ENCODE results near the gene PPP2R2B.
"Not testable (repeated sequence)": the region's sequence is repeated elsewhere in the genome, so short reads cannot be mapped to it uniquely, and the experiment has no call there.

The PPP2R2B gene

DNA sequence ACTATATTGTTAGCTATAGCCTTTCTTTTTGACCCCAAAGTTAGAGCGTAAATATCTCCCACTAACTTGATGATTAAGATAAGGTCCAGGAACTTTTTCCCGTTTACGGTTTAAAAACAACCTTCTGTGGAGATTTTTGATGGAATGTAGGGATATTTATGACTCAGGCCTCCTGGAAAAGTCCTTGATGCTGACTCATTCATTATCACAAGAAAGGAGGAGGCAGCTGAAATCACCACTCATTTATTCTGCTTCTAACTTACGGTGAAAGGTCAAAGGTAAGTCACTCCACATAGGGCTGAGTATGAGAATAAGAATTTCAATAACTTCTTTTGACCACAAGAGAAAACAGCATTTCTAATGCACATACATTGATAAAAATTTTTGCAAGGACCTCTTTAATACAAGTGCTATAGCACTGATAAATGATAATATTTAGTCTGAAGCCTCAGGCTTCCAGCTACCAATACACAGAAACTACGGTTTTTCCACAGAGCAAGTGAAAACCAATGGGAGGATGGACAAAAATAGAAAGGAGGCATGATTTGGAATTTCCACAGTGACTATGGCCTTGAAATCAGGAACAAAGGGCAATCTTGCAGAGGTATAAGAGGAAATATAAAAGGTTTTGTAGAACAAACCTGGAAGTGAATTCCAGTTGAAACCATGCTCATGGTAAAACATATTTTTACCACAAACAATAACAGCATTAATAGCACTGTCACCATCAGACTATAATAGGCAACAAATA lies 146.5 kb downstream of the PPP2R2B start:
- no peak for DNase-seq

DNA sequence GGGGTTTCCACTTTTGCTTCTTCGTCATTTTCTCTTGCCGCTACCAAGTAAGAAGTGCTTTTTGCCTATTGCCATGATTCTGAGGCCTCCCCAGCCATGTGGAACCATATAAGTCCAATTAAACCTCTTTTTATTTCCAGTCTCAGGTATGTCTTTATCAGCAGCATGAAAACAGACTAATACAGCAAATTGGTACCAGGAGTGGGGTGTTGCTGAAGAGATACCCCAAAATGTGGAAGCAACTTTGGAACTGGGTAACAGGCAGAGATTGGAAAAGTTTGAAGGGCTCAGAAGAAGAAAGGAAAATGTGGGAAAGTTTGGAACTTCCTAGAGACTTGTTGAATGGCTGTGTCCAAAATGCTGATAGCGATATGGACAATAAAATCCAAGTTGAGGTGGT lies 149.8 kb downstream of the PPP2R2B start:
- not testable (repeated sequence) for DNase-seq

DNA sequence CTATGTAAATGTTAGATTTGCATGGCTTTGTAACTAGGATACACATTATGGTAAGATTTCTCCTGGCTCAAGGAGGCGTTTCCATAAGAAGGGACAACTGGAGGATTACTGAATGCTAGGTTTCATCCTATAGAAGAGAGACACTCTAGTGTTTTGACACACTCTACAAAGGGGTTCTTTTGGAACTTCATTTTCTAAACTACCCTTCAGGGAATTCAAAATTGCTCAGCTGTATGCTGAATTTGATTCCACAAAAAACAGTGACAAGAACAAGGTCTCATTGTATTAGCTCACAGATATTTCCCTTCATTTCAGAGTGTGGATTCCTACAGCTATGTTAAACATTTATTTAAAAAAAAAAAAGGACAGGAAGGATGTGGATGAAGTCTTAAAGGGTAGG lies 151.7 kb downstream of the PPP2R2B start:
- no peak for DNase-seq

DNA sequence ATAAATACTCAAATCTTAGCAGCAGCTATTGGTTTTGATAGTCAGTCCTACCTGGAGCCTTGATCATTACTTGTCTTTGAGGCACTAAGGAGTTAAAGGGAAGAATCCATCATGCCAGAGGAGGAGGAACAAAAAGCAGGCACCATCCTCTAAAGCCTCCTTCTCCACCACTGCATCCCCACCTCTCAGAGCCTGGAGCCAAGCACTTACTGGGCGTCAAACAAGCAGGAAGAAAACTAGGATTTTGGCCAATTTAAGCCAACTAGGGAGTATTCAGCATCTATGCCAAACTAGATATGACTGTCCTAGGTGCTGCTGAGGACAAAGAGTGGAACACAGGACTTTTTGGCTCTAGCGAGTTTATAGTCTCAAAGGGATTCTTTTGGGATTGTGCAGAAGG lies 152.5 kb downstream of the PPP2R2B start:
- DNase-seq, result no peak

DNA sequence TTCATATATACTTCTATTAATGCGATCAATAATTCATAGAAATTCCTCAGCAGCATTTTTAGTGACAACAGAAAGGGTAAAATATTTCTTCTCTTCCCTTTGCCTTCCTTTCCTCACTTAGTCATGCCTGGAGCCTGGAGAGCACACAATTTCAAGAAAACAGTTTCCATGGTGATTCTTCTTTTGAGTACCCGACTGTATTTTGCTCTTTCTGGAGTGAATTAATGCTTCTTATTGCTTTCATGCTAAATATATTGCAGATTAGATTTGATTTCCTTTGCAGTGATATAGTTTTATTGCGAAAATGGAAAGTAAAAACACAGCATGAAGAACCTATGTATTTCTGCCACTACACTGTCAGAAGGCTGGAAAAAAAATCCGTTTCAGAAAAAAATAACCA lies 153.5 kb downstream of the PPP2R2B start:
- no peak for DNase-seq

DNA sequence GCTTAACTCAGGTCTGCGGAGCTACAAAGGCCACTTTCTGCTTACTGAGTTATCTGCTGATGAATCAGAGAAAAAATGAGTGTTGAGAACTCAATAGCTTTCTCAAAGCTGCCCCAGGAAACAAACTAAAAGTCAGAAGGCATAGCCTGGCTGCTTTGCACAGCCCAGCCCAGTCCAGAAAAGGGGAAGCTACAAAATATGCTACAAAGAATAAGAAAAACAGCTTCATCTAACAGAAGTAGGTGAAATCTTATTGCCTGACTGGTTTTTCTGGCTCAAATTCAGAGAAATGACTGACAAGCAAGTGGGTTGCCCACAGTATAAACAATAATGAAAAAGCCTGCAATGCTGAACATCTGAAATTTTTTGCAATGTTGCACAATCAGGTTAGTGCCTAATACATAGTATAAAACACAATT lies 156.2 kb downstream of the PPP2R2B start:
- DNase-seq, result no peak

DNA sequence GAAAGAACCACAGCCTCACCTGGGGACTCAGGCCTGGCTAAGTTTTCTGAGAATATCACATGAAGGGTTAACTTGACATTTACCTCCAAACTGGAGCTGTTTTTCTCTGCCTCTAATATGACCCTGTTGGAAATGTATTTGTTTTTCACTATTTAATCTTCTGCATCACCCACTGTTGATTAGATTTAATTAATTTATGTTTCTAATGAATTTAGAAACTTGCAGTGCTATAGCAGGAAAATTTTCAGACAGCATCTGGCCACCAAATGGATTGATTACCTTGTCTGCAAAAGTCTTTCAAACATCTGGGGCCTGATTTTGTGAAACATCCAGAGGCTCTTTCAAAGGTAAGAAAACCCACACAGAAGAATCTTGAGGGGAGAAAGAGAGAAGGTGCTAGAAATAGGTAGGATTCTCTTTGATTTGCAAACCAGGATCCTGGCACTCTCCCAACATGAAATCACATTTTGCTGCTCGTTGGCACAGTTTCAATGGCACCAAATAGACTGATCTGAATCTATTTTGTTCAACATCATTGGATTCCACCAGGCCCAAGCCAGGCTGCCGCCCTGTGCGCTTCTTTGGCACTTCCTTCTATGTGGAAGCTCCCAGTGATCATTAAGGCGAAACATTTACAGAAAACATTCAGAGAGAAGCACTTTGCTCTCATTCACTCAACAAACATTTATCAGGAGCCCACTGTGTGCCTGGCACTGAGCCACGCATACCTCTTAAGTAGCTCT lies 157.3 kb downstream of the PPP2R2B start:
- DNase-seq, result no peak

DNA sequence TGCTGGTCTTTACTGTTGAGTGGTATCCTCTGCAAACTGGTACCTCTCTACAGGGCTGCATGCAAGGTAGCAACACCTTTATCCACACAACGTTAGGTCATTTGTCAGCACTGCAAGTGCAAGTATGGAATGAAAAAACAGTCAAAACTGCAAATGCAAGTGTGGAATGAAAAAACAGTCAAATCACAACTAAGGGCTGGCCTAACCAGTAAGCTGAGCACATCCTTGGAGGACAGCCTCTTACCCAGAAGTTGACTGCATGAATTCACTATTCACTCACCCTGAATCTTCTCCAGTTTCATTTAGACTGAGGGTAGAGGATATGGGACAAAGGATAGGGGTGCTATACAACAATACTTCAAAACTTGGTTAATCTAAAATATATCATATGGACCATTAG lies 158.4 kb downstream of the PPP2R2B start:
- no peak for DNase-seq

DNA sequence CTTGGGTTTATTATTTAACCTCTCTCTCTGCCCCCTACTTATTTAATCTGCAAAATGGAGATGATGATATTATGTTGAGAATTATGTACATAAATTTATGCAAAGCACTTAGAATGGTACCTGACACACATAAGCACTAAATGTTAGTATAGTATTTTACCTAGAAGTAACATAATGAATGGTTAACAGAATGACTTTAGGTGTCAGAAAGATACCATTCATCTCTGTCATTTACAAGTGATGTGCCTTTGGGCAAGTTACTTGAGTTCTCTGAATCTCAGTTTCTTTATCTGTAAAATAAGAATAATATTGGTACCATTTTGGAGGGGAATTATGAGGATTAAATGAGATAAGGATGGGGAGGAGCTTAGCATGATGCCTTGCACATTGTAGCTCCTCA lies 159.4 kb downstream of the PPP2R2B start:
- no peak for DNase-seq

DNA sequence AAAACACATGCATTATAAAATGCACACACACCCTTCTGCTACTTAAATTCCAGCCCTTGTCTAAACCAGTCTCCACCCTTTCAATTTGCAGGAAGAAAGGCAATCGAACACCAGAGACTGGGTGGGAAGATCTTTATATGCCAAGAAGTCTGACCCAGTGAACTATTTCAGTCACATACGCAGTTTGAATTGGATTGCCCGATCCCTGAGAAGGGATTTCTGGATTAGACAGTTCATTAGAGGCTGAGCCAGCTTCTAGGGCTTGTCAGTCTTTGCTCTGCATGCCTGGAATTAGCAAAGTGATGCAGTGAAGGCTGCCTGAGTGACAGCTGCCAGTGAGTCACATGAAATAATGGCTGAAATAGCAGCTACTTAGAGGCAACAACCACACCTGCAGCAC lies 159.9 kb downstream of the PPP2R2B start:
- no peak for DNase-seq

DNA sequence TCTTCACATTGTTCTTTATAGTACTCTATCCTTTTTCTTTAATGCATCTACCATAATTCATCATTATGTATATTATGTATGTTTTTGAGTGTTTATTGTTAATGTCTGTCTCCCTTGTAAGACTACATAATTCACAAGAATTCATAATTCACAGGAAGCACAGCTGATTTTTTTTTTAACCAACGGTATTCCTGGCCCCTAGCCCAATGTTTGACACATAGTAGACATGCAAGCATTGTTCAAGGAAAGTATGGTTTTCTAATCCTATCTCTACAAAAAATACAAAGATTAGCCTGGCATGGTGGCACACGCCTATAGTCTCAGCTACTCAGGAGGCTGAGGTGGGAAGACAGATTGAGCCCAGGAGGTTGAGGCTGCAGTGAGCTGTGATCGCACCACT lies 160.6 kb downstream of the PPP2R2B start:
- no peak for DNase-seq

DNA sequence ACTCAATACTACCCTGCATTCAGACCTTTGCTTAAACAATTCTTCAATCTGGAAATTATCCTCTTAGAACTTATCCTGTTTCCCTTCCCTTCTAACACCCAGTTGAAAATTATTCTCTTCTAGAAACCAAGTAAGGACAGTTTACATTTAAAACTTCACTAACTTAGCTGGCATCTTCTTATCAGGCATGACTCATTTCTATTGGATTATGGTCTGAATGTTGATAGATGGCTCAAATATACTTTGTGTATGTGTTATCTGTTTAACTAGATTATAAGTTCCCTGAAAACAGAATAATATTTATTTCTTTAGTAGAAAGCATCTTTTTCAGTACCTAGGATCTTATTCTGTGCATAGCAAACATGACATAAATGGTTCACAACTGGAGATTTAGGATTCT lies 161.9 kb downstream of the PPP2R2B start:
- no peak for DNase-seq

DNA sequence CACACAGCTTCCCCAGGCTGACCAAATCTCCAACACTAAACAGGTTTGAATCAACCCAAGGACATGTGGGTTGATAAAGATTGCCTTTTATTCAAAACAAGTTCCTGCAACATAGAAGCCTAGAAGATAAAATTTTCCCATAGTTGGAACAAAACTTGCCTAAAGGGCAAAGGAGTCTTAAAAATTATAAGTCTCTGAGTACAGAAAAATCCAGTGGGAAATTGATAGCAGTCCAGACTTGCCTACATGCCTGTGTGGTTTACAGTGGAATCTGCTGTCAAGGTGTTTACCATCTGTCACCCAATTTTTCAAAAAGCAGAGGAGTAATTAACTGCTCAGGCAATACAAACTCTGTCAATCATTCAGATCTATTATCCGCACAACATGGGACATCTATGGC lies 168.2 kb downstream of the PPP2R2B start:
- no peak for DNase-seq

DNA sequence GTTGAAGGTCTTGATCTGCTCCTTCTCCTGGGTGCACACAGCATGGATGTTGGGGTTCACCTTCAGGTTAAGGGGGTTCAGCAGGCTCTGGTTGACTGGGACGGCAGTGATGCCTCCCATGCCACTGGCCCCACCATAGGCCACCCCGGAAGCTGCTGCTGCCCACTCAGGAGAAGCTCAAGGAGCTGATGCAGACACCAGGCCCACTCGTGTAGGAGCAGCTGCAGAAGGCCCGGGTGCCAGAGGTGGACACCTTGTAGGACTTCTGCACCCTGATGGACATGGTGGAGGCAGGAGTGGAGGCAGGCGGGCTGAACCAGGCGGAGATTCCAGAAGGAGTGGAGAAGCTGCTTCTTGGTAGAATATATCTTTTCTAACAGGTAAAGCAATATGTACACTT lies 171.2 kb downstream of the PPP2R2B start:
- no peak for DNase-seq

DNA sequence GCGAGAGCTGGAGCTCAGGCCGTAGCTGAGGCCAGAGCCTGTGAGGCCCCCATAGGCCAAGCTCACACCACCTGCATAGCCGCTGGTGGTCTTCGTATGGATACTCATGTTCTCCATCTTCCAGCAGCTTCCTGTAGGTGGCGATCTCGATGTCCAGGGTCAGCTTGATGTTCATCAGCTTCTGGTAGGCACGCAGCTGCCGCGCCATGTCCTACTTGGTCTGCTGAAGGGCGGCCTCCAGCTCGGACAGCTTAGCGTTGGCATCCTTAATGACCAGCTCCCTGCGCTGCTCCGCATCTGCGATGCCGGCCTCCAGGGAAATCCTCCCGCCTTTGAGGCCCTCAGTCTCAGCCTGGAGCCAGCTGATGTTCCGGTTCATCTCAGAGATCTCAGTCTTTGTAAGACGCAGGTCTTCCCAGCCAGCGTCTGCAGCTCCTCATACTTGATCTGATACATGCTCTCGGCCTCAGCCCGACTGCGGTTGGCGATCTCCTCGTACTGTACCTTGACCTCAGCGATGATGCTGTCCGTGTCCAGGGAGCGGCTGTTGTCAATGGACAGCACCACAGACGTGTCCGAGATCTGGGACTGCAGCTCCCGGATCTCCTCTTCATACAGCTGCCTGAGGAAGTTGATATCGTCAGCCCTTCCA lies 172.1 kb downstream of the PPP2R2B start:
- no peak for DNase-seq

DNA sequence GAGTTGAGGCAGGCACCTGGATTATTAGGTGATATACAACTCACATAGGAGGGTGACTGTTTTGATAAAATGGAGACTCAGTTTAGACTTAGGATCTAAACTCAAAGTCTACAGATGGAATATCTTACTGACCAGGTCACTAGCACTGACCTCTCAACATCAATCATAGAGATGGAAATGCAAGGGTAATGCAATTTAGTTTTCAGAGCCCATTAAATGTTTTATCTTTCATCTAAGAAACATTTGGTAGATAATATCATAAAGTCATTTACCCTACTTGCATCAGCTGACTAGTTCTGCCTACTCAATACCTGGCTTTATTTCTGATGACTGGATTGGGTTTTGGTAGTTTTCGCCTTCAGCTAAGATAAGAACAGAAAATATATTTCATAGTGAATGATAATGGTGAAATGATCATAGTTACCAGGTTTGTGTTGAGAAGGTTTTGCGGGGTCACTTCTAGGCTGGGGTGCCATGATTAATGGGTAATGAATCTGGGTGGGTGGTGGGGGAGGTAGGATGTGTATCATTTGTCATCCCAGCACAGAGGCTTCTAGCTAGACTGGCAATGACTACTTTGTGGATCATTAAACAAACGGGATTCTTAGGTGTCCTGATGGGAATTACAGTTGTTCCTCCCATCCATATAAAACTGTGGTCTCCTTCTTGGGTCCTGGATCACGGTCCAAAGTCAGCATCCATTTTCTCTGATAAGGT lies 173.4 kb downstream of the PPP2R2B start:
- DNase-seq, result no peak

DNA sequence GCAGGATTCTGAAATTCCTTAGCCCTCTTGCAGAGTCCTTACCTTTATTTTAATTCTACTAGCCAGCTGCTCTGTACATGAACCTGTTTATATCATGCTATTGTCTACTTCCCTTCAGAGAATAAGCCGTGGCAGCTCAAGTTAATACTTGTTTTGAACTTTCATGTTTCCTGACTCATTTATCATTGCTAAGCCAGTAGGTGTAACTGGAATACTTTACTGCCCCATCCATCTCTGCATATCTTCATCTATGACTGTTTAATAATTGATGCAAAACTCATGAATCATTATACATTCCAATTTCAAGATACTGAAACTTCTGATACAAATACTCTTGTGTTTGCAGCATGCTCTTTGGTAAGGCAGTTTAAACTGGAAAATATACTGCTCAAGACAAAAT lies 174.7 kb downstream of the PPP2R2B start:
- DNase-seq, result no peak

DNA sequence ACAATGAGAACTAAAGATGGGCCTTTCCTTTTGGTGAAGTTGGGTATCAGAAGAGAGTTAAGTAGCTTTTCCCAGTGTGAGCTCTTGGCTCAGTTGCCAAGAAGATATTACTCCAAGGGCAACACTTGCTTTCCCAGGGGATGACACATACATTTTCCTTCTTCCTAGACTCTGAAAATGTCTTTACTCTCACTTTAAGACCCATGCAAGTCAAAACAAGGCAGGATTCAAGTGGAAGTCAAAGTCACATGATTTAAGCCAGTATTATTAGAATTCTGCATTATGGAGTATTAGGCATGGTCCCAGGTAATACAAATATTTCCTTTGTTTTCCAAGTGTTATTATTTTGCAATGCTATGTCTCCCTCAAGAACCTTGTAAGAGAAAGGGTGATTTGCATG lies 175.1 kb downstream of the PPP2R2B start:
- DNase-seq, result no peak

DNA sequence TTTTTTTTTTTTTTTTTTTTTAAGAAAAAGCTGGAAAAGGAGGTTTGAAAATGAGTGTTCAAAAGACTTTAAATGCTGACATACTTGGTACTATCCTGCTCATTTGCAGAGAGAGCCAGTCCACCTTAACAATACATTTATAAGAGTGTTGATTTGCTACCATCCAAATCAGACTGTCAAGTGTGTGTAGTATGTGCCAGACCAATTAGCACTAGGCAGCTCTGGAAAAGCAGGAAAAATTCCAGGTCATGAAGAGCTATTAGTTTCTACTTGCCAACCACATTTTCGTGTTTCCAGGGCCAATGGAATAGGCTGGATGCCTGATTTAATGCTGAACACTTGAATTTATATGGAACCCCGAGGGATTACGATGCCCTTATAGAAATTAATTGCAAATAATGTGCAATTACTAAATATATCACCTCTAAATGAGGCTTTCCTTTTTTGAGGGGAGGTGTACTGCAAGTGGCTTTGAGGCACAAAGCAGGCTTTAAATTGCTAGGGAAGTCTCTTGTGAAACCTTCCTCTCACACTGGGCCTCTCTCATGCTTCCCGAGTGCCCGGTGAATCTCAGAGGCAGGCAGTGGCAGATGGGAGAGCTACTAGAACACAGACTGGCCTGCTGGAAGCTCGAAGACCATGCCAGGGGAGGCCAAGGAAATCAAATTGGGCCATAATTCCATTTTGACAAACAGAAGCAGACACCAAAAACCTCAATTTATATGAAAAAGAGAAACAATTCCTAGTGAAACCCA lies 178.7 kb downstream of the PPP2R2B start:
- DNase-seq, result no peak

DNA sequence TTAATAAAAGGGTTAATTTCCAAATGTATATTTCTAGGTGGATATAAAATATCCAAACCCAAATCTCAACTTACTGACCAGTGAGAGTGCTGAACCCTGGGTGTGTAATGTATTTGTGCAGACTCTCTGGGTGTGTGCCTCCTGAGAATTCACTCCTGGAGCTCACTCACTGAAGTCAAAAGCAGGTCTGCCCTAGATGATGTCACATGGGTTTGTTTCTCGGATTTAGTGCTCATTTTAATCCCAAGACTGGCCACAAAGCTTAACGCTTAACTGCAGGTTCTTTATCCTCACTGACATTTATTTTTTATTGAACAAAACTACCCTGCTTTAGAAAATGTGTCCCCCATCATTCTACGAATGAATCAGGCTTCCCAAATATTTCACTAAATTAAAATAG lies 179.4 kb downstream of the PPP2R2B start:
- no peak for DNase-seq

DNA sequence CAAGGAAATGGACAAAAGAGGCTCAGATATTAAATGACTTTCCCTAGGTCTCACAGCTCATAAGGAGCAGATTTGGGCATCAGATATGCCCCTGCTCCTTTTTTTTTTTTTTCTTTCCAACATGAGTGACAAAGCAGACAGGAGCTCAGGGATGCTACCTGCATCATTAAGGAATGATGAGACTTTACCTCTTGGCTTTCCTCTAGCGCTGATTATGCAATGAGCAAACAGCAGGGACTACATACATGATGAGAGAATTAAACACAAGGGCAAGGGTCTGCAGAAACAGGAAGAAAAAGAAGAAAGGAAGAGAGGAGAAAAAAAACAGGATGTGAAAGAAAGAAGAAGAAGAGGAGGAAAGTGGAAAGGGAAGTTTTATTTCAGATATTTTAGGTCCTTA lies 179.9 kb downstream of the PPP2R2B start:
- no peak for DNase-seq

DNA sequence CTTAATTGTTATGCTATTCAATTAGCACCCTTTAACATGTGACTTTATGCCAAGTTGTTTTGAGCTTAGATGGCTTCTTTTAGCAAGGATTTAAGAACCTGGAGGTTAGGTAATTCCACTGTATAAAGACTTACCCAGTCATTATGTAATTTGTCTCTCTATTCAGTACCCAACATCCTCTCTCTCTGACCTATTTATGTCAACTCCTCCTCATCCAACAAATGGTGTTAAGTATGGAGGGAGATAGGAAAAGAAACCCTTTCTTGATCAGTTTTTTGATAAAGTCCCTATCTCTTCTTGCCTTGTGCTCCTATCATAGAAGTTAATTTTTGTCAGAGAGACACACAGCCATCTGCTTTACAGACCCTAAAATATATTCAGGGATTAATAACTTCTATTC lies 181.3 kb downstream of the PPP2R2B start:
- DNase-seq, result no peak

DNA sequence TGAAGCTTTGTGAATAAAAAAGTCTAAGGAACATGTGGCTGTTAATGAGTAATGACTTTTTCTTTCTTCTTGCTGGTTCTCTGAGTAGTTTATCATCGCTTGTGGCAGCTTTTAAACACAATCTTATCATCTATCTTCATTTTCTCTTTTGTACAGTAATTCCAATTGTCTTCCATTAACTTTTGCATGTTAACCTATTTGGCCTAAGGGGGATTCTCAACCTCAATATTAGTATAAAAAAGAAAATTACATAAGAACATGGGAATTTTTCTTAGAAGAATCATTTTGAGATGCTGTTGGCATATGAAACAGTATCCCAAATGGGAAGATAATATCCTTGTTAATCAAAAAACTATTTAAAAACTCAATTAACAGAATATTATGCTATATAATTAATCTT lies 182.9 kb downstream of the PPP2R2B start:
- no peak for DNase-seq

All from activated CD4-positive, alpha-beta T cell treated with anti-CD3 and anti-CD28 coated beads for 4 hours (primary cell).